ENCODE measurements around the gene KPNB1. TPM values are rescaled to one million over a fixed set of nuclear protein-coding genes. Genes with fewer than 3 reads are reported as not detected.
A peak's percentile ranks its signal among the peaks of the same experiment; 100 is the strongest.
"Not testable (repeated sequence)": the region's sequence is repeated elsewhere in the genome, so short reads cannot be mapped to it uniquely, and the experiment has no call there.

Gene KPNB1
- total RNA-seq, 1 experiment from 2014 or later, result 386 TPM

DNA sequence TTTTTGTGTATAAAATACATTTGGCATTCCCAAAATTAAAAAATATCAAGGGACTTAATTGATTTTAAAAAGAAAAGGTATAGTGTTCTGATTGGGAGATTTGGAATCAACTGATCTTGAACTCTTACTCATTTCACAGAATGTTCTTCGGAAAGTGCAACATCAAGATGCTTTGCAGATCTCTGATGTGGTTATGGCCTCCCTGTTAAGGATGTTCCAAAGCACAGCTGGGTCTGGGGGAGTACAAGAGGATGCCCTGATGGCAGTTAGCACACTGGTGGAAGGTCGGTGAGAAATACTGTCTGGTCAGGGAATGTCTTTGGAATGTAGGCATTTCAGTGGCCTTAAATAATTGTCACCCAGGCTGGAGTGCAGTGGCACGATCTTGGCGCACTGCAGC is 24.8 kb downstream of the KPNB1 start:
- in situ Hi-C loops (cut with HindIII; ENCODE audit: low sequenced_read_pairs), result no loop called here

DNA sequence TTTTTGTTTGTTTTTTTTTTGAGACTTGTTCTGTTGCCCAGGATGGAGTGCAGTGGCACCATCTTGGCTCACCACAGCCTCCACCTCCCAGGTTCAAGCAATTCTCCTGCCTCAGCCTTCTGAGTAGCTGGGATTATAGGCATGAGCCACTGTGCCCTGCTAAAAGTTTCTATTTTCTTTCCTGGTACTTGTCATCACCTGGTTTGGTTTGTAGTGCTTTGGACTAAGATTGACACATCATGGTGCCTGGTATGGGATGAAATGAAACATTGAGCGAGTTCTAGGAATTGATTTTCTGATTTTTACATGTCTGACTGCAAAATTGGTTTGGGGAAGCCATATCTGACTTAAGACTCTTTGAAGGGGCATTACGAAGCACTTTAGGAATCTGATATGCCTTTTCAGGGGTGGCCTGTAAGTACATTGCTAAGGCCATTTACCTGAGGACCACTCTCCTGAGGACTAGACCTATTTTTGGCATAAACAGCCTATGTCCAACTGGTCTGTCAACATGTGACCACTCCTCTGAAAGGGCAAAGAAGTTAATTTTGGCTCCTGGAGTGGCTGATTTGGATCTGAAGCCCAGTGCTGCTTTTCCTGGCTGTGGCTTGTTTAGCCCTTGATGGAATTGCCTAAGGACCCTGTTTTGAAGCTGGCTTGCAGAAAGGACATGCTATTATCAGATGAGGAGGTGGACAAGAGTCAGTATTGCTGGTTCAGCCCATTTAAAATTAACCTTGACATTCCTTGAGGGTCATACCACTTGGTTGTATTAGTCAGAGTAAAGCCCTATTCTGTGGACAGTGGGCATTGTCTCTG is 25.9 kb downstream of the KPNB1 start:
- DNase-seq (ENCODE audit: low spot score), result no peak
- in situ Hi-C loops (cut with HindIII; ENCODE audit: low sequenced_read_pairs), result no loop called here

More for the DNA sequence above, 24.8 kb downstream of the KPNB1 start:
- DNase-seq (ENCODE audit: low spot score), result no peak

DNA sequence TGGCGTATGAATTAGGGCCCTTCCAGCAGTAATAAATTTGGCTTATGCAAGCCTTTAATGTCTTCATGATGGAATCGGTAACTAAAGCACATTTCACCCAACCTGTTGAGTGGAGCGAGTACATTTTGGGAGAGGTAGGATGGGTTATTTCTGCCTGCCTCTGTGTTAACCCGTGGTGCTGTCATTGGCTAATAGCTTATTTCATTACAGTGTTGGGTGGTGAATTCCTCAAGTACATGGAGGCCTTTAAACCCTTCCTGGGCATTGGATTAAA is 26.4 kb downstream of the KPNB1 start:
- in situ Hi-C loops (cut with HindIII; ENCODE audit: low sequenced_read_pairs), result no loop called here
- no peak for DNase-seq (ENCODE audit: low spot score)

DNA sequence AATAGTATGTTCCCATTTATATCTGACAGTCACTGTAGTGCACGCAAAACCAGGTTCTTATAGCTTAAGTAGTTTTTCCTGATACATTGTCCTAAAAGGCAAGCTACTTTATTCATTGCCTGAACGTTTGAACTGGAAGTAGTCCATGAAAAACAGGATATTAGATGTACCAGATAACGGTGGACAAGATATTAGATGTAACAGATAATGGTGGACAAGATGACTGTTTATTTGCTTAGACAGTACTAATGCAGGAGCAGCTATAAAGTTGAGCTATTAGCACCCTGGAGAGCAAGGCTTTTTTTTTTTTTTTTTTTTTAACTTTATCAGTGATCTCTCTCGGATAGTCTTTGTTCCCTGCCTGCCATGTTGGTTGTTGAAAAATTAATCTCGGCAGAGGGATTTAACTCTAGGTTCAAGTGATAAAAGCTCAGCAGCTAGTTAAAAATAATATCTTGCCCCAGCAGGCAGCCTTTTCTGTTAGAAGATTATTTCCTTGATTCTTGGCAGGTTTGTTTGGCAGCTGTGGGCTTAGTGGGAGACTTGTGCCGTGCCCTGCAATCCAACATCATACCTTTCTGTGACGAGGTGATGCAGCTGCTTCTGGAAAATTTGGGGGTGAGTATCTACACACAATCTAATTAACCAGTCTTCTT is 26.9 kb downstream of the KPNB1 start:
- DNase-seq (ENCODE audit: low spot score), result no peak
- in situ Hi-C loops (cut with HindIII; ENCODE audit: low sequenced_read_pairs), result no loop called here

DNA sequence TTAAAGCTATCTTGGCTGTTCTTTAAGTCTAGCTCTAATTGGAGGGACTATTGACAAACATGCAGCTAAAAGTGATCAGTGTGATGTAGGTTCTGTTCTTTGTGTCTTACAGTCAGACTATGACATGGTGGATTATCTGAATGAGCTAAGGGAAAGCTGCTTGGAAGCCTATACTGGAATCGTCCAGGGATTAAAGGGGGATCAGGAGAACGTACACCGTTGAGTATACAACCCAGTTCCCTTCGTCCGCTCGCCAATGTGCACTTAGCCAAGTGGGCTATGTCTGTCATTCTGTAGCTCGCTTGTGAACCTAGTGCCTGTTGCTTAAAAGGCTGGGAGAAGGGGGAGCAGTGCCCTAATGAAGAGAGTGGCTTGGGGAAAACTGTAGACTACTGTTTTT is 28.5 kb downstream of the KPNB1 start:
- in situ Hi-C loops (cut with HindIII; ENCODE audit: low sequenced_read_pairs), result no loop called here
- DNase-seq (ENCODE audit: low spot score), result no peak

DNA sequence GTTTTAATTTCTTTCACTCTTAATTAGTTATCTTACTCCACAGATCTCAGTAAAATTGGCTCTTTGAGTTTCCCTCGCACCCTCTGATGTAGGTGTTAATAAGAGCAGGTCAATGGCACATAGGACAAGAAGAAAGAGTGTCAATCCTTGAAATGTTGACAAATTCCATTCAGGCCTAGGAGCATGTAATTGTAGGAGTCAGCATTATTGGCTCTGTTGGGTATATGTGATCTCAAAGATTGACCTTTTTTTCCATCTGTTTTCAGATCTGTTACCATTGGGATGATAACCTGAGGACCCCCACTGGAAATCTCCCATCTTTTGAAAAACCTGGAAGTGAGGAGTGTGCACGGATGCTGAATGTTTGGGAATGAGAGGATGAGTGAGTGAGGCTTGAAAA is 32.4 kb downstream of the KPNB1 start:
- no peak for DNase-seq (ENCODE audit: low spot score)
- in situ Hi-C loops (cut with HindIII; ENCODE audit: low sequenced_read_pairs), result no loop called here

DNA sequence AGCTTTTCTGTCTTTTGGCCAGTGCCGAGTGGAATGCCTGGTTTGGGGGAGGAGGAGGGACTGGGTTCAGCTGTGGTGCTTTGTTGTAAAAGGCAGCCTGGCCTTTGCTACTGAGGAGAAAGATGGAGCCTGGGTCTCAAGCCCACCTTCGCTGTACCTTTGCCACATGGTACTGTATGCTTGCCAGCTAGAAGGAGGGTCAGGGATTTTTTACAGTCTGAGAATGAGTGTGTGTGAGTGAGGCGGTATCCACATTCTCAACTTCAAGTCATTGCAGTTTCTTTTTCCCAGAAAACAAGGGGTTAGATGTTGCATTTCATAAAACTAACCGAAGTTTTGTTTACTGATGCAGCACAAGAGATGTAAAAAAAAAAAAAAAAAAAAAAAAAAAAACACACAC is 33.0 kb downstream of the KPNB1 start:
- in situ Hi-C loops (cut with HindIII; ENCODE audit: low sequenced_read_pairs); DNase-seq (ENCODE audit: low spot score): not testable (repeated sequence)

DNA sequence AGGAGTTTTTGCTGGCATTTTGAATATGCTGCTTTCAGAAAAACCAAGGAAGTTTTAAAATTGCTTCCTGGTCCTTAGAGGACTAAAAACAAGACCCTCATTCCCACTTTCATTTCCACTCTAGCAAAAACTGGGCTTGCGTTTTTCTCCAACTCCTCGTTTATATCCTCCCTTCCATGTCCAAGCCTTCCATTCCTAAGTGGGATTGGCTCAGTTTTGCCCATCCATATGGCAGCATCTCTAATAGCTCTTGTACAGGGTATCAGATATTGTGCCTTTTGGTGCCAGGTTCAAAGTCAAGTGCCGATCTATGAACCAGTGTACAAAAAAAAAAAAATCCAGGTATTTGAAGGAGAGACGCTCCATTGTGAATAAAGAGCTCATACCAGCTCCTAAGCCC is 34.3 kb downstream of the KPNB1 start:
- in situ Hi-C loops (cut with HindIII; ENCODE audit: low sequenced_read_pairs), result no loop called here

DNA sequence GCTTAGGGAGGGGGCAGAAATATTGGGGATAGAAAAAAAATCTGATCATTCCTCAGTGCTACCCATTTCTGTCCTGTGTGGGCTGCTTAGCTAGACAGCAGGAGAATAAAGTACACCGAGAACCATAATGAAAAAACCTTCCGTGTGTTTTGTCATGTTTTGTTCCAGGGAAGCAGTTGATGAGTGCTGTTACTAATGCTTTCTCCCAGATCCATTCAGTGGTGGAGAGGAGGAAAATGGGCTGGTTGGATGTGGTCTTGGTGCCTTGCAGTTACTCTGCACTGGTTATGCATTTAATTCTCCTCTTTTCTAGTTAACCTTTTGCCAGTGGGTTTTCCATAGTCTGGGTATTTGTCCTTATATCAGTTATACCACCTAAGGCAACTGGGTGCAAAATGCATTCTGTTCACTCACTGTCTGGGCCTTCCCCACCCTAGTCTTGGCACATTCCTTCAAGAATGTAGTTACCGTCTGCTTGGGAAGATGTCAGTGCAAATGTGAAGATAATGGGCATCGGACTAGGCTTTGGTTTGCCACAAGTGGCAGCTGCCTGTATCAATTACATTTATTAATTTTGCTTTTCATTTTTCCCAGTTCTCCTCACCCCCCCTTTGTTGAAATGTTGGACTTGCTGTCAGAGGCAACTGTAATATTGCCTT is 34.9 kb downstream of the KPNB1 start:
- in situ Hi-C loops (cut with HindIII; ENCODE audit: low sequenced_read_pairs), result no loop called here
- DNase-seq (ENCODE audit: low spot score), result no peak

More for the DNA sequence above, 34.3 kb downstream of the KPNB1 start:
- no peak for DNase-seq (ENCODE audit: low spot score)

DNA sequence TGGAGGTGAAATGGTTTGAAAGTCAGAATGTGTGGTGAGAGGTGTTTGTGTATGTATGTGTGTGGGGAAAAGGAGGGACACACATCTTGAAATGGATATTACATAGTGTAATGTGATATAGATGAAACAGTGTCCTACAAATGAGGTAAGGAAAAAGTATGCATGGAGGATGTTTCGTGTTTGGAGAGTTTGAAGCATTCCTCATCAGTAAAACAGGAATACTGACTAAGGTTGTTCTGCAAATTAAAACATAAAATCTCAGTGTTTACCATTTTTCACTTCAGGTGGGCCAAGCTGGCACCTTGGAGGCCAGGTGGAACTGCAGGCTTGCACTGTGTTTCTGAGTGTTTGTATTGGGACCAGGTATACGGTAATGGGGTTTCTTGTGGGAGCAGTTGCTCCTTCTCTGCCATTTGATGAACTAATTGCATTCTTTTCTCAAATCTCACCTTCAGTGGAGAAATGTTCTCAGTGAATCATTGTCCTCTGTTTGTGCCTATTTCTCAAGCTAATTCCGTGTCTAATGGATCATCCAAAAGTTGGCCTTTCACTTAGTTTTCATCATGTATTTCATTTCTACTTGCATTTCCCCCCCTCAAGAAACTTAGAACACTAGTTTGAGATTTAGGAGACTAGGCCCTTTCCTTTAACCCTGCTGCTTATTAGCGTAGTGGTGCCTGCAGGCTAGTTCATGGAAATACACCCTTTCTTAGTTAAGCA is 36.0 kb downstream of the KPNB1 start:
- no peak for DNase-seq (ENCODE audit: low spot score)
- in situ Hi-C loops (cut with HindIII; ENCODE audit: low sequenced_read_pairs), result no loop called here

DNA sequence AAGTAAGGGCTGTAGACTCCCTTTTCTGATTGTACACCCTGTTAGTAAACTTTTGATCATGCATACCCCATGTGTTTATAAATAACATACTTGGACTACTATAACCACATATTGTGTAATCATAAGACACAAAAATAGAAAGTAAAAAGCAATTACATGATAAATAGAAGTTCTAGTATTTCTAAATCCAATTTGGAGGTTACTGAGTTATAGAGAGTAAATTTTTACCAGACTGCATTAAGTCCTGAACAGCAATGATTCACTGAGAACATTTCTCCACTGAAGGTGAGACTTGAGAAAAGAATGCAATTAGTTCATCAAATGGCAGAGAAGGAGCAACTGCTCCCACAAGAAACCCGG is 36.5 kb downstream of the KPNB1 start:
- in situ Hi-C loops (cut with HindIII; ENCODE audit: low sequenced_read_pairs), result no loop called here
- no peak for DNase-seq (ENCODE audit: low spot score)

DNA sequence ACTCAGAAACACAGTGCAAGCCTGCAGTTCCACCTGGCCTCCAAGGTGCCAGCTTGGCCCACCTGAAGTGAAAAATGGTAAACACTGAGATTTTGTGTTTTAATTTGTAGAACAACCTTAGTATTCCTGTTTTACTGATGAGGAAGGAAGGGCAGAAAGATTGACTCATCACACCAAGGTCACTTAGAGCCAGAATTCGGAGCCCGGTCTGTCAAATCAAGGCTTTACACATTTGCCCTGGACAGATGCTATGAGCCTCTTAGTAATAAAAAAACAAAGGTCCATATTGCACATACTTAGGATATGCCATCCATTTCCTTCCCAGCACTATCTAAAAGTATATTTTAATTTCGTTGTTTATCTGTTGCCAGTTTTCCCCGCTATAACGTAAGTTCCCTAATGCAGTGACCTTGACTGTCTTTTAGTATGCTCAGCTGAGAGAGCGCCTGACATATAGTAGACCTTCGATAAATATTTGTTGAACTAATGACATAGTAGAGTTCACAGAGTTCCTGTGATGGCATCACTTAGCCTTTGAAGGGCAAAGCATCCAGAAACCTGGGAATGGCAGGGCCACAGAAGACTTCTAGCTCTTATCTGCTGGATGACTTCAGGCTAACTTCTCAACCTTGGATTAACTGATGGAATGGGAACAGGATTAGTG is 37.1 kb downstream of the KPNB1 start:
- no peak for DNase-seq (ENCODE audit: low spot score)
- in situ Hi-C loops (cut with HindIII; ENCODE audit: low sequenced_read_pairs), result no loop called here

DNA sequence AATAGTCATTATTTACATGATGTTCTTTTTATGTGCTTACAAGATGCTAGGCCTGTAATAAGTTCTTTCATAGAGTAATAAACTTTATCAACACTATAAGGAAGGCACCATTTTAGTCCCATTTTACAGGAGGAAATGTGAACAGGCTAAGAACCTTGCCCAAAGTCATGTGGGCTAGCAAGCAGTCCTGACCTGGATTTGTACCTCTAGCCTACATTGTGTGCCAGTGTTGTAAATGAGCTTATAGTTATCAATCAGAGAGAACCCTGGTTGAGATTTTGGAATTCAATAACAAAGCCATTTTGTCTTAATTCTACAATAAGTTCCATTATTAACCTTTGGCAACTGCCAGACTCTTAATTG is 37.6 kb downstream of the KPNB1 start:
- no peak for DNase-seq (ENCODE audit: low spot score)
- in situ Hi-C loops (cut with HindIII; ENCODE audit: low sequenced_read_pairs), result no loop called here

DNA sequence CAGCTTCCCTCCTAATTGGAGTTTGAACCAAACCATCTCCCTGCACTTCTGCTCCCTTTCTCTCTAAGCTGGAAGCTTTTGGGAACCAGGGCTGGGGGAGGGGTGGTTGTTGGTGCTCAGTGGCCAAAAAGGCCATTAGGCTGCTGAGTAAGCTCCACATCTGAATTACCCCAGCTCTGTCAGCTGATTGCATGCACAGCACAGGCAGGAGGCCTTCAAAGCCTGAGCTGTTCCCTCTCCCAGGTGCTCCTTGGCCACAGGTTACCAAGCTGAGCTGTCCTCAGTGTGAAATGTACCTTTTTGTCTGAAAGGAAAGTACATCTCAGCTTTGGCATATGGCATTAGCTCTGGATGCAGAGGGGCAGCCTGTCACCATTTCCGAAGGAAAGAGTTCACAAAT is 38.0 kb downstream of the KPNB1 start:
- DNase-seq (ENCODE audit: low spot score), result peak; percentile 23
- in situ Hi-C loops (cut with HindIII; ENCODE audit: low sequenced_read_pairs), result no loop called here

DNA sequence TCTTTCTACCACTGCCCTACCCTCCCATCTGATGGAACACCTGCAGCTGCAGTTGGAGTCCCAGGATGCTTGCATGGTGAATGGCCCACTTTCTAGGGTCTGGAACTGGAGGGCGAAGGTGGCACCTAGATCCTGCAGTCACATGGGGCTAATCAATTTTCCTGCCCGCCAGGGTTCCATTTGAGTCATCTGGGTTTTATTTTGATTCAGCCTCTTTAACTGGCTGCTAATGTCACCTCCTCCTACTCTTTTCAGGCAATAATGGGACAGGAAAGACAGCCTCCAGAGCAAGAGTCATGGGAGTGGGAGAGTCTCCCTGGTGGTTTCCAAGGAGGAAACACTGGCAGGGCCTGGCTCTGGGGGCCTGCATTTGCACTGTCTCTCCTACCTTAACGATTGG is 40.4 kb downstream of the KPNB1 start:
- in situ Hi-C loops (cut with HindIII; ENCODE audit: low sequenced_read_pairs), result no loop called here
- no peak for DNase-seq (ENCODE audit: low spot score)

DNA sequence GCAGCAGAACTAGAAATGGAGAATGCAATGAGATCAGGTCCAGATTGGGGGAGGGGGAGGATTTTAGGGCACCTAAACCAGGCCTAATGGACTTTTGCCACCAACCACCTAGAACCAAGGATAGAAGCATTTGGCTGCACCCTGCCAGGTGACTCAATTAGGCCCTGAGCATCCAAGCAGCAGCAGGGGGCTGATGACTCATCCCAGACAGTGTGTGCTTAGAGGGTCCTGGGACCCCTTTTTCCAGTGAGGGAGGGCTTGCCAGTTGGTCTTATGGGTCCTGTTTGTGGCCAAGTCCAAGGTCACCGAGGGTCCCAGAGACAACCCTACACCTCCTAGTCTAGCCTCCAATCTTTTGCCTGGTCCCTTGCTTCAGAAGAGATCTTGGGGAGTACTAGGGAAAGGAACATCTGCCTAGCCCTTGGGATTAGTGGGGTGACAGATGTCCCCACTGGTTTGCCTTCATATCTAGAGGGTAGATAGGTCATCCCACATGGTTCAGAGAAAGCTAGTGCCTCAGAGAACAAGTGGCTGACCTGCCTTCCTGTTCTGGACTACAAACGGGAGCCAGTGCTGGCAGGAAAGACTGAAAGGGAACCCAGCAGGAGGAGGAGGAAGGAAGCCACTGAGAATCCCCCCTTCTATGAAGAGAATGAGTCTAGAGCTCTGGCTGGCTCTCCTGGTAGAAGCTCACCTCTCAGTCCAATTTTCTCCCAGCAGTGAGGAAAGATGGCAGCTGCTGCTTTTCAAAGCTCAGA is 42.6 kb downstream of the KPNB1 start:
- DNase-seq (ENCODE audit: low spot score), result no peak

DNA sequence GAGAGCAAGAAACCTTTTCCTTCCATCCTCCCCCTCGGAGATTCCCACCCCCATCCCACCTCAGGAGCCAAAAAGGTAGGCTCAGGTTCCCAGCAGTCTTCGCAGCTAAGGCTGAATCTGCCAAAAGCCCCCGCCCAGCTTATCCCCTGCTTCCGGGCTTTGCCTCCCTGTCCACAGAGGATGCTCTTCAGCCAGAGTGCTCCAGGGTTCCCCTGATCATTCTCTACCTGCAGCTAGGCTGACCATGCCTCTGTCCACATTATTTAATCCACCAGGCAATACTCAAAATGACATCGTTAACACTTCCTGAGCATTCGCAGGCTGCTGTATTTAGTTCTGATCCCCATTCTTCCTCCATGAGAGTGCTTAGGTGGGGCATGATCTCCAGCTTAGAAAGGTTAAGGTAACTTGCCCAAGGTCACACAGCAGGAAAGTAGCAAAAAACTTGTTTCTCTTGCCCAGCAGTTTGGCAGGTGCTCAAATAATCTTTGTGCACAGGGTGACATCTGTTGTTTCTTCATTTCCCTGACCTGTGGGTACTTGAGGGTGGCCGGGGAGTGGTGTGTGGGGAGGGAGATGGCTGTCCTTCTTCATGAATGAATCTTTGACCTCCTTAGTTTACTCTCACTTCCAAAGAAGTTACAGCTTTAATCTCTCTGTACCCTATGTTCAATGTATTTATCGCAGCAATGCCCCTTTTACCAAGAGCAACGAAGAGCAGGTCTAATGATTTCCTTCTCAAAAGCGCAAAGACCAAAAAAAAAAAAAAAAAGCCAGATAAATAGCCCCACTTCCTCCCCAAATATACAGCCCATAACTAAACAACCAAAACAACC is 43.4 kb downstream of the KPNB1 start:
- peak; percentile 21 for DNase-seq (ENCODE audit: low spot score)
- in situ Hi-C loops (cut with HindIII; ENCODE audit: low sequenced_read_pairs), result no loop called here

More for the DNA sequence above, 42.6 kb downstream of the KPNB1 start:
- in situ Hi-C loops (cut with HindIII; ENCODE audit: low sequenced_read_pairs), result no loop called here

All from G401 (cell line).